Erythroblast (primary cell): ENCODE measurements around the gene UCKL1.

ENCODE experiments used
- DNase-seq, 2 experiments: peaks; one replicate each; lab custom pipeline; 2025; lab: John Stamatoyannopoulos, UW
- GATA1 ChIP-seq: IDR thresholded peaks from 2 replicates; pipeline ENCODE4 v1.6.1; 2011; ENCODE audit warnings: low read depth, mild to moderate bottlenecking, control low read depth, low read length, moderate library complexity
- POLR2A ChIP-seq: IDR thresholded peaks from 2 replicates; pipeline ENCODE4 v1.6.1; 2011; ENCODE audit warnings: mild to moderate bottlenecking, low read length

Gene UCKL1

DNA sequence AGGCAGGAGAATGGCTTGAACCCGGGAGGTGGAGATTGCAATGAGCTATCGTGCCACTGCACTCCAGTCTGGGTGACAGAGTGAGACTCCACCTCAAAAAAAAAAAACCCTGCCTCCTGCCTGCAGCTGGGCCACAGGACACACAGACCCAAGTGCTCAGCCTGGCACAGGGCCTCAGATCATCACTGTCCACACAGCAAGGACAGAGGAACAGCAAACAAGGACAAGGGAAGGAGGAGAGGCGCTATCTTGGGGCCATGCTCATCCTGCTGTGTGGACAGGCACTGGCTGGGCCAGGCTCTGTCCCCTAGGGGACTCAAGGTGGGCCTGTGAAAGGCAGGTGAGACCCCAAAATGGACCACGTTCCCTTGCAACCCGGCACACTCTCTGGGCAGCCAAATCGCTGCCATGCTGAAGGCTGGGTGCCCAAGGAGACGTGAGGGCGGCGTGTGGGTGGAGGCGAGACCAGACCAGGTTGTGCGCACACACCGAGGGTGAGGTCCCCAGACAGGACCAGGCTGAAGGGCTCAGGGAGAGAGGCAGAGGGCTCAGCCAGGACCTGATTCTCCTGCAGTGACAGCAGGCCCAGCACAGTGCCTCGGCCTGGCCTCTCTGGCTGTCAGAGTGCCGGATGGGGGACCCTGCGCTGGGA is 9.1 kb downstream of the UCKL1 start:
- DNase-seq = no peak
- TF ChIP-seq GATA1 = no peak
- TF ChIP-seq POLR2A = no peak

DNA sequence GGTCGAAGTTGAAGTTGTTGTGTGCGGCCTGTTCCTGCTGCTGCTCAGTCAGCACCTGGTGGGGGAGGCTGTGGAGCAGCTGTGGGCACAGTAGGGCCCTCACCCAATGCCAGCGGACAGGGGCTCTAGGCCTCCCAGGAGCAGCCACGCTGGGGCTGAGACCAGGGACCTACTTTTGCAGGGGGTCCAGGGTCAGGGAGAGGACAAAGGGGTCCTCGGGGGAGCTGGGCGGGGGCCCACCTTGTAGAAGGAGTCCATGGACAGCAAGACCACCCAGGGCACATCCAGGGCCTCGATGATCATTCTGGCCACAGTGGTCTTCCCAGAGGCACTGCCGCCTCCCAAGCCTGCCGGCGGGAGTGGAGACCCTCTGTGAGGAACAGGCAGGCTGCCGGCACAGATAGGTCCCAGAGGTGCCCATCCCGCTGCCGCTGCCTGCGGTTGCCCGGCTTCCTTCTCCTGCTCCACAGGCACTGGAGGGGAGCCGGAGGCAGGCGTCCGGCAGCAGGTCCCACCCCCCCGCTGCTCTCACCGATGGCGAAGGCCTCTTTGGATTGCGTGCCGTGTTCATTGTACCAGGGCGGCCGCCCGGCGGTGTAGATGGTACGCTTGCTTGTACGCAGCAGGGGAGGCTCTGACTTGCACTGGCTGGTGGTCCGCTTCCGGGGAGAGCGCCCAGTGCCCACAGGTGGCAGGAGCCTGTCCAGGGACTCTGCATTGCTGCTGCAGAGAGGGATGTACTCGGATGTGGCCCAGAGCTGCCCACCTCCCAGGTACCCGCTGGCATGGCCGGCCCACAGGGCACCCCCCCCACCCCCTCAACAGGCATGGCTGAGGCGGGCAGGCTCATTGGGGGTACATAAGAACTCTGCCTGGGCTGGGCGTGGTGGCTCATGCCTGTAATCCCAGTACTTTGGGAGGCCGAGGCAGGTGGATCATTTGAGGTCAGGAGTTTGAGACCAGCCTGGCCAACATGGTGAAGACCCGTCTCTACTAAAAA is 10.0 kb downstream of the UCKL1 start:
- no peak for DNase-seq
- TF ChIP-seq GATA1 = no peak
- TF ChIP-seq POLR2A = no peak

DNA sequence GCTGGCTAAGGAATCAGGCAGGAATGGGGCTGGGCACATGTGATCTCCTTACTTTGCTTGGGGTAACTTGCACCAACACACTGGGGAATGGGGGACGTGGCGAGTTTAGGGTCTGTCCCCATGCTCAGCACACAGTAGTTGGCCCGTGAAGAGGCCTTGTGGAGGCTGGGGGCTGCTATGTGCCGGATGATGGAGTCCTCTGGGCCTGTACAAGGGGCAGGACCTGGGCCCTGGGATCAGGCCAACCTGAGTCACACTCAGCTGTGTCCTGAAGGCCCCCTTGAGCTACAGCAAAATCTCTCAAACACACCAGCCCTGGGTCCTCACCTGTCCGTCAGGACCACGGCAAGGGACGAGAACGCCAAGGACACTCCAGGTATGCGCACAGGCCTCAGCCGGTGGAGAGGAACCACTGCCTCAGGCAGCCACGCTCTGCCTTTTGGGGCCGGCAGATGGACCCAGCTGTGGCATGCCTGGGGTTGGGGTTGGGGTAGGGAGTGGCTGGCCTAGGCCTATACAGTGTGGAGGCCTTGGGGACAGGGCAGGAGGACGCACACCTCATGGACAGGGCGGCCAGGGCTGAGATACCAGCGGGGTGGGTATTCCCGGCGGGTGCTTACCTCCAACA is 11.1 kb downstream of the UCKL1 start:
- TF ChIP-seq POLR2A = no peak
- no peak for TF ChIP-seq GATA1
- DNase-seq = no peak

DNA sequence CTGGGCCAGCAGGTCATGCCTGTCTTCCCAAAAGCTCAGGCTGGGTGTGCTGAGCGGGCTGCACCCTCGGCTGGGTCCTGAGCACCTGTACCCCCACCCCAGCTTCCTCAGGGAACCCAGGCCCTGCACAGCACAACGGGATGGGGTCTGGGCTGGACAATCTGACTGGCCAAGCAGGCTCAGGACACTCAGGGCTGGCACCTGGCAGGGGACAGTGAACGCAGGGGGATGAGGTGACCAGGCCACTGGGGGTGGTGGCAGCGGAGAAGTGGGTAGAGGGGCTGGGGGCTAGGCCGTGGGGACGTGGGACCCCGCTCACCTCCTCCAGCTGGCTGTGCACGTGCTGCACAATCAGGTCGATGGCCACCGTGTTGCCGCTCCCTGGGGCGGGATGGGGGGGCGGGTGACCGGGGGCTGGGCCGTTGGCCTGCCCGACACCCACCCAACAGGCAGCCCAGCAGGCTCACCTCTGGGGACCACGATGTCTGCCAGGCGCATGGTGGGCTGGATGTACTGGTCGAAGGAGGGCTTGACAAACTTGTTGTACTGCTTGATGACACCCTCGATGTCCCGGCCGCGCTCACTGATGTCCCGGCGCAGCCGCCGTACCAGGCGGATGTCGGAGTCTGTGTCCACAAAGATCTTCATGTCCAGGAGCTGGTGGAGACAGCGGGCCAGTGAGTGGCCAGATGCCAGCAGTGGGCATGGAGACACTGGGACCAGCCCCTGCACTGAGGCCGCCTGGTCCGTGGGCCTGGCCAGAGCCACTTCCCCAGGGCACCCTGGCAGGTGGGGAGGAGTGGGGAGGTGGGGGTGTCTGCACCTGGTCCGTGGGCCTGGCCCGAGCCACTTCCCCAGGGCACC is 11.9 kb downstream of the UCKL1 start:
- no peak for TF ChIP-seq GATA1
- TF ChIP-seq POLR2A = no peak
- DNase-seq = no peak

- DNase-seq = no peak
- TF ChIP-seq GATA1 = no peak
- no peak for TF ChIP-seq POLR2A
Observed at GRCh38 chr20:63943808-63944077, 12.5 kb downstream of the UCKL1 start.

DNA sequence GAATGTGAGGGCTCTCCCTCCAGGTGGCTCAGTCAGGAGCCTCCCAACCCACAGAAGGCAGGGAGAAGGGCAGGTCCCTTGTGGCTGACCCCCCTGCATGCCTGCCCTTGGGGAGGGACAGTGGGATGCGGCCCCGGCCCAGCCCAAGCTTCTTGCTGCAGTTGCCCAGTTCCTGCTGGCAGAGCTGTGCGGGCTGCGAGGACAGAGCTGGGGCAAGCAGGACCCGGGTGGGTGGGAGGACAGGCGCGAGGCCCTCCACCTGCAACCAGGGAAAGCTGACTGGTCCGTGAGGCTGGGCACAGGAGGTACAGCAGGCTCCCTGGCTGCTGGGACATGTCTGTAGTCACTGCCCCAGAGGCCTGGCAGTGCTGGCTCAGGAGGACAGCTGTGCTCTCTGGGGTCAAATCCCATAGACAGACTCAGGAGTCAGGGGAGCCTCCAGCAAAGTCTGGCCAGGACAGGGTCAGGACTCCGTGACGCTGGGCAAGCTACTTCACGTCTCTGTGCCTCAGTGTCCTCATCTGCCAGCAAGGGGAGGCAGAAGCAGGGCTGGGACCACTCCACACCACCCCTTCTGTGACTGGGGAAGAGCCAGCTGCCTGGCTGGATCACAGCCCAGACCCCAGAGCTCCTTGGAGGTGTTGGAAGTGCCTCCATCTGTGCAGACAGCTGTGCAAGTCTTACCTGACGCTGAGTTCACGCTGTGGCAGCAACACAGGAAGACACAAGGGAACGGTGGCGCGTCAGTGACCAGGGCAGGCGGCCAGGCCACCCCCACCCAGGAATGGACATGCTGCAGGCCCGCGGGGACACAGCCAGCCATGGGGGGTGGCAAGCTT is 13.0 kb downstream of the UCKL1 start:
- DNase-seq = no peak
- TF ChIP-seq POLR2A = no peak
- TF ChIP-seq GATA1 = no peak

DNA sequence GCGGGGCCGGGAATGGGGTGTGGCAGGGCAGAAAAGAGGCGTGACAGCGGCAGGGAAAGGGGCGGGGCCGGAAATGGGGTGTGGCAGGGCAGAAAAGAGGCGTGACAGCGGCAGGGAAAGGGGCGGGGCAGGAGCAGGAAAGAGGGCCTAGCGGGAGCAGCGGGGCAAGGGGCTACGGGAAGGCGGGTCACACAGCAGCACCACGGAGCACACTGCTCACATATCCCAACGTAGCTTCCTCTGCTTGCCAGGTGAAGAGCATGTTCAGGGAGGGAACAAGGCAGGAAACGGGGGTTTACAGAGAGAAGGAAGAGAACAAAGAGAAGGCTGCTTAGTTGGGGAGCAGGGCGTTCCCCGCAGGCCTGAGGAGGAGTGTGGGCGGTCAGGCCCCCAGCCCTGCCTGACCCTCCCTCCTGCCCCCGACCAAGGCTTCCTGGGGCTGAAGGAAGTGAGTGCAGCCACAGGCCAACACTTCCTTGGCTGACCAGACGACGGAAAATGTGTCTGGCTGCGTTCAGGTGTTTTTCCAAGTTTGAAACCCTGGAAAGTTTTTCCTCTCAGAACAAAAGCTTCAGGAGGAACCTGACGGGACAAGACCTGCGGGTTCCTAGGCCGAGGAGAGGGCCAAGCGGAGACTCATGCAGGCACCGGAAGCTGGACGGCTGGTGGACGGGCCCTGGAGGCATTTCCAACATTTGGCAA is 13.8 kb downstream of the UCKL1 start:
- TF ChIP-seq GATA1 (no peak), POLR2A (no peak)
- DNase-seq = peak; percentile 59 to 61

GRCh38 chr20:63941282-63942081 is 14.7 kb downstream of the UCKL1 start:
- DNase-seq = peak; percentile 43 to 50
- no peak for TF ChIP-seq POLR2A
- no peak for TF ChIP-seq GATA1

GRCh38 chr20:63940472-63941266 is 15.5 kb downstream of the UCKL1 start:
- no peak for DNase-seq
- no peak for TF ChIP-seq POLR2A
- no peak for TF ChIP-seq GATA1

GRCh38 chr20:63940071-63940471 is 16.1 kb downstream of the UCKL1 start:
- TF ChIP-seq POLR2A (no peak), GATA1 (no peak)
- DNase-seq = no peak
